ENCODE results near the gene LHX5.

Gene LHX5

GRCh38 chr12:113439606-113440030 is 32.1 kb downstream of the LHX5 start:
- DNase-seq (ENCODE audit: low read depth in 2 of 2), result no peak

DNA sequence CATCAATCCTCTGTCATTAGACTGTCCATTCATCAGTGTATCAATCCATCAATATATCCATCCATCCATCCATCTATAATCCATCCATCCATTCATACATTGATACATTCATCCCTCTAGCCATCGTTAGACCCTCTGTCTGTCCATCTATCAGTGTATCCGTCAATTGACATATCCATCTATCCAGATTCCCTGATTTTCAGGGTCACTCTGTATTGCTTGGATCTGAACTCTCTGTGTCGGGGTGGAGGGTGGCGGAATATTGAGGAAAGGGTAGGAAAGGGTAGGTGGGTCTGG is 32.4 kb downstream of the LHX5 start:
- no peak for DNase-seq (ENCODE audit: low read depth in 2 of 2)

DNA sequence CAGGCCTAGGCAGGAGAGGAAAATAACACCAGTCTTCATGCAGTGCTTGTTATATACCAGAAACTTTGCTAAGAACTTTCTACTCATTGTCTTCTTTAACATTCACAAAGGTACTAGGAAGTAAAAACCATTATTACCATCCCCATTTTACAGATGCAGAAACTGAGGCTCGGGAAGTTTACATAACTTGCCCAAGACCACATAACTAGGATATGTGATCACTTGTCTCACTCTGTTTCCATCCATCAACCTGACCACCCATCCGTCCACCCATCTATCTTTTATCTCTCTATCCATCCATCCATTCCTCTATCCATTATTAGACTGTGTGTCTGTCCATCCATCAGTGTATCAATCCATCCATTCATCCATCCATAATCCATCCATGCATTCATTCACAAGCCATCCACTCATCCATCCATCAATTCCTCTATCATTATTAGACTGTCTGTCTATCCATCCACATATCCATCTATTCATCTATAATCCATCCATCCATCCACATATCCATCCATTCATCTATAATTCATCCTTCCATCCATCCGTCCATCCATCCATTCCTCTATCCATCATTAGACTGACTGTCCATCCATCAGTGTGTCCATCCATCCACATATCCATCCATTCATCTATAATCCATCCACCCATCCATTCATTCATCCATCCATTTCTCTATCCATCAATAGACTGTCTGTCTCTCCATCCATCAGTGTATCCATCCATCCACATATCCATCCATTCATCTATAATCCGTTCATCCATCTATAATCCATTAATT is 33.0 kb downstream of the LHX5 start:
- DNase-seq (ENCODE audit: low read depth in 2 of 2), result no peak

GRCh38 chr12:113437729-113438100 is 34.0 kb downstream of the LHX5 start:
- no peak for DNase-seq (ENCODE audit: low read depth in 2 of 2)

GRCh38 chr12:113436993-113437728 is 34.5 kb downstream of the LHX5 start:
- DNase-seq (ENCODE audit: low read depth in 2 of 2), result no peak

- DNase-seq (ENCODE audit: low read depth in 2 of 2), result no peak
These were observed 35.1 kb downstream of the LHX5 start for GRCh38 chr12:113436586-113436985.

DNA sequence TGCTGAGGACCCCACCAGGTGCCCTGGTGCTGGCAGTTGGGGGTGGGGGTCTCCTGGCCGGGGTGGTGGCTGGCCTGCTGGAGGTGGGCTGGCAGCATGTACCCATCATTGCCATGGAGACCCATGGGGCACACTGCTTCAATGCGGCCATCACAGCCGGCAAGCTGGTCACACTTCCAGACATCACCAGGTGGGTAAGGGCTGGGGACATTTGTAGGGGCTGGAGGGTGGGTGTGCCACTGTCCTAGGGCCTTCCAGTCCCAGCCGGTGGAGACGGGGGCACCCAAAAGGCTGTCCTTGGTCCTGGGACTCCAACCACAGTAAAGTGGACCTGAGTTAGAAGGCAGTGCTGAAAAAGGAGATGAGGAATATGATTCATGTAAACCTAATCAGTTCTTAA is 36.3 kb downstream of the LHX5 start:
- no peak for DNase-seq (ENCODE audit: low read depth in 2 of 2)

- no peak for DNase-seq (ENCODE audit: low read depth in 2 of 2)
These were observed 38.7 kb downstream of the LHX5 start for GRCh38 chr12:113432986-113433385.

- DNase-seq (ENCODE audit: low read depth in 2 of 2), result no peak
These were observed 43.2 kb downstream of the LHX5 start for GRCh38 chr12:113428482-113428881.

- no peak for DNase-seq (ENCODE audit: low read depth in 2 of 2)
These were observed 43.8 kb downstream of the LHX5 start for GRCh38 chr12:113427882-113428281.

DNA sequence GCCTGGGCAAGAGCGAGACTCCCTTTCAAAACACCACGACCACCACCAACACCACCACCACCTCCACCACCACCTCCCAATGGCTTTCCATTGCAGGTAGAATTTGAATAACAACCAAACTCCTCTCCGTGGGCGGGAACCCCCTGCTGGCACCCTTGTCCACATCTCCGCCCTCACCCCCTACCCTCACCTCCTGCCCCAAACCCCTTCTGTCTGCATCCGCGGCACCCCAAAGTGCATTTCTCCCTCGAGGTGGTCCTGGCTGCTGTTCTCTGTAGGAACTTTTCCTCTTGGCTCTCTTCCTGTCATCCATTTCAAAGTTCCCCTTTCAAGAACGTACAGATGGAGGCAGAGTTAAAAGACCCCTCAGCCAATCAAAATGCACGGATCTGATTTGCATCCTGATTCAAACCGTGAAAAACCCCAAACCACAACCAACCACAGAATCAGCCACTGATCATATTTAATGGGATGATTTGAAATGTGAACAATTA is 45.7 kb downstream of the LHX5 start:
- DNase-seq (ENCODE audit: low read depth in 2 of 2), result no peak

- DNase-seq (ENCODE audit: low read depth in 2 of 2), result peak in 1 of 2 donors; percentile 16
These were observed 46.5 kb downstream of the LHX5 start for GRCh38 chr12:113424915-113425823.

- DNase-seq (ENCODE audit: low read depth in 2 of 2), result no peak
These were observed 47.2 kb downstream of the LHX5 start for GRCh38 chr12:113424456-113424855.

- DNase-seq (ENCODE audit: low read depth in 2 of 2), result no peak
These were observed 48.6 kb downstream of the LHX5 start for GRCh38 chr12:113422886-113423669.

DNA sequence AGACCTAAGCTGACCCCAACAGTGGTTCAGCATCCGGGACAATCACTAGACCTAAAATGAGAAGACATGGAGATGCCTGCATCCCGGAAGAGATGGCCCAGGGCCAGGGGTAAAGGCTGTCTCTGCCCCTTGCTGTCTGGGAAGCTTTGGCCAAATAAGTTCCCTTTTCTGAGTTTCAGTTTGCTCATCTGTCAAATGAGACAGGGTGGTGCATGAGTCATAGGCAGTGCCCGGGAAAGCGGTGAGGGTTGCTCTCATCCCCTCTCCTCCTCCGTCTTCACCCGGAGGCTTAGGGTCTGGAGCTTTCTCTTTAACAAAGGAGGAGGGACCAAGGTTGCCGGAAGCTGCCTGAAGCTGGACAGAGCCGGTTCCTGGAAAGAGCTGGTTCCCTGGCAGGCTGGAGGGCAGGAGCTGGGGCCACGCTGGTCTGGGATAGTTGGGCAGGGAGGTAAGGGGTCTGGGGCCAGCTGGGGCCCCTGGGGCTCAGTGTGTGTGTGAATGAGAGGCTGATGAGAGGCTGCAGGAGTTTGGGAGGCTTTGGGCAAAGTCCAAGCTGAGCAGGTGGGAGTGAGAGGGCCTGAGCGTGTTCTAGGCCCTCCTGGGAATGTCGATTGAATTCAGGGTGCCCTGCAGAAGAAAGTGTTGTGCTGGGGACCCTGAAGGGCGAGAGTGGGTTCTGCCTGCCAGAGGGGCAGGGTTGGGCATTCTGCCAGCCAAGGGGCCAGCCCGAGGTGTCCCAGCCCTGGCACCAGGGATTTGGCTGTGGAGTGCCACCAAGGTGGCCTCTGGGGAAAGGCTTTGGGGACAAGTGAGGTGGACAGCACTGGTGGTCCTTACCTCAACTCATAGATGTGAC is 49.4 kb downstream of the LHX5 start, which contains the start of gene SDSL:
Gene SDSL, plus strand, starts transcription at position 351 of the 856 bp plus-strand sequence. CDS start 5,603 bp downstream, outside the sequence.
- DNase-seq (ENCODE audit: low read depth in 2 of 2), result no peak

- no peak for DNase-seq (ENCODE audit: low read depth in 2 of 2)
These were observed 50.6 kb downstream of the LHX5 start for GRCh38 chr12:113420996-113421595.

DNA sequence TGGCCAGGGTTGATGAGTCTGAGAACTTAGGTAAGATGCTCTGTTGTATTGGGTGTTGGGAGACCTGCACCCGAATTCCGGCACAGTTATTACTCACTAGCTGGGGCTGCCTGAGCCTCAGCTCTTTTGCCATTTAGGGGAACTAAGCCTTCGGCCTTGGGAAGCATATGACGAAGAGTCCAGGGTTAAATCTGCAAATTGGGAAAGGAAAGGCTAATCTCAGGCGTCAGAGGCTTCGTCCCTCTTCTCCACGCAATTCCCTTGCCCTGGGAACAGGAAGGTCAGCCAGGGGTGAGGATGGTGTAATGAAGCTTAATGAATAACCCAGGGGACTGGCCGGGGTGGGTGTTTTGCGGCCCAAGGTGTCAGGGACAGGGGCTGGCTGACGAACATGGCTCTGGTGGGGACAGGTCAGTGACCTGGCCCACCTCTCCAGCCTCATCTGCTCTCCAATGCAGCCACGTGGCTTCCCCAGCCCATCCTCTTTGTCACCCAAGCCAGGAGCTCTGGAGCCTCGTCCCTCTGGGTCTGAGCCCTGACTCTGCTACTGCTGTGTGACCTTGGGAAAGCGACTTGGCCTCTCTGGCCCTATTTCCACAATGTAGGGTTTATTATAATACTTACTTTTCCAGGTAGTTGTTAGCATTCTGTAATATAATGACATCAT is 53.3 kb downstream of the LHX5 start:
- no peak for DNase-seq (ENCODE audit: low read depth in 2 of 2)

GRCh38 chr12:113416091-113416754 is 55.4 kb downstream of the LHX5 start:
- DNase-seq (ENCODE audit: low read depth in 2 of 2), result no peak

DNA sequence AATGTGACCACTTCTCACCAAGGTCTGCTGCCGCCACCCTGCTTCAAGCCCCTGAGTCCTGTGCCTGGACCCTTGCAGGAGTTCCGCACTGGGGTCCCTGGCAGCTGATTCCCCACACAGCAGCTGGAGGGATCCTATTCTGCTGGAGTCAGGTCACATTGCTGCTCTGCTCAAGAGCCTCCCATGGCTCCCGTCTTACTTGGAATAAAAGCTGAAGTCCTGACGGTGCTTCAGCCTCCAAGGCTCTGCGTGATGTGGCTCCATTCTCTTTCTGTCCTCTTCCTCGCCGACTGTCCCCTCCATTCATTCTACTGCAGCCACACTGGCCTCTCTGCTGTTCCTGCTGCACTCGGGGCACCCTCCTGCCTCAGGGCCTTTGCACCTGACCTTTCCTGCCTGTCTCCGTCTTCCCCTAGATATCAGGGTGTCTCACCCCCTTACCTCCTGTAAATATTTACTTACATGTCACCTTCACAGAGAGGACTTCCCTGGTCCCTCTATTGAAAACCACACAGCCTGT is 57.1 kb downstream of the LHX5 start:
- DNase-seq (ENCODE audit: low read depth in 2 of 2), result no peak

Data from activated CD8-positive, alpha-beta memory T cell treated with anti-CD3 and anti-CD28 coated beads for 4 hours (primary cell).